B cell (primary cell): Measurements from ENCODE around the gene C1orf35. TPM values are rescaled to one million over a fixed set of nuclear protein-coding genes. Genes with fewer than 3 reads are reported as not detected.
A peak's percentile ranks its signal among the peaks of the same experiment; 100 is the strongest.

Experiments used
- ATAC-seq: fragments of 200-7000 bp; cut with Tn5 transposase; one replicate; pipeline ENCODE4 v1.10.0; 2021; ENCODE audit warnings: low read depth, mild to moderate bottlenecking, moderate number of reproducible peaks, moderate library complexity
- CTCF ChIA-PET: fragments of 350-600 bp; sonication (Branson Sonifier 250); formaldehyde crosslinking; loops from one replicate; lab custom pipeline; 2021; ENCODE audit warnings: antibody characterized with exemption, inconsistent platforms; lab: Charles Lee
- POLR2A ChIA-PET: fragments of 350-600 bp; sonication (Branson Sonifier 250); formaldehyde crosslinking; loops from one replicate; lab custom pipeline; 2021; ENCODE audit warnings: antibody characterized with exemption; lab: Charles Lee
- DNase-seq: peaks from one replicate; pipeline ENCODE4 v3.0.0; 2013
- H2AFZ ChIP-seq: 2 replicates; pipeline ENCODE4 v1.6.1; 2012; ENCODE audit warnings: mild to moderate bottlenecking, low read depth, low read length; ENCODE audit not compliant: insufficient read depth, poor library complexity, severe bottlenecking
- H3K27ac ChIP-seq, 2 donors: 1 replicate in 1 of 2; 2 replicates in 1 of 2; pipeline ENCODE4 v1.5.1; 2012 to 2013; ENCODE audit warnings: low read length in 2 of 2, mild to moderate bottlenecking in 2 of 2, moderate library complexity in 1 of 2
- H3K27me3 ChIP-seq, 4 experiments: fragments of 200-600 bp in 1 of 4; sonication (generic) in 1 of 4; replicated peaks in 1 of 4; 1 replicate in 2 of 4; 2 replicates in 2 of 4; pipeline versions ENCODE4 v1.6.1 to v1.7.0; 2013 to 2016; ENCODE audit warnings: low read length in 3 of 4, mild to moderate bottlenecking in 2 of 4, mixed read lengths in 1 of 4, moderate library complexity in 1 of 4; ENCODE audit not compliant: insufficient read depth in 4 of 4, control insufficient read depth in 3 of 4; ENCODE audit errors: control extremely low read depth in 1 of 4
- H3K36me3 ChIP-seq, 2 experiments: replicated peaks in 1 of 2; 1 replicate in 1 of 2; 2 replicates in 1 of 2; pipeline versions ENCODE4 v1.6.1 to v1.7.1; 2013; ENCODE audit warnings: low read length in 1 of 2; ENCODE audit not compliant: insufficient read depth in 2 of 2, control insufficient read depth in 1 of 2; ENCODE audit errors: control extremely low read depth in 1 of 2, extremely low read depth in 1 of 2
- H3K4me1 ChIP-seq, 2 donors: fragments of 200-600 bp in 1 of 2; sonication (generic) in 1 of 2; 1 replicate in 1 of 2; 2 replicates in 1 of 2; pipeline versions ENCODE4 v1.5.1 to v1.6.1; 2013 to 2017; ENCODE audit warnings: low read length in 2 of 2; ENCODE audit not compliant: control insufficient read depth in 2 of 2, insufficient read depth in 2 of 2
- H3K4me2 ChIP-seq: replicated peaks from 2 replicates; pipeline ENCODE3; 2012; ENCODE audit warnings: mild to moderate bottlenecking, low read depth, low read length; ENCODE audit not compliant: poor library complexity, severe bottlenecking
- H3K4me3 ChIP-seq, 5 experiments: fragments of 200-600 bp in 1 of 5; sonication (generic) in 1 of 5; 1 replicate in 3 of 5; 2 replicates in 2 of 5; pipeline versions ENCODE4 v1.5.1 to v1.7.0; 2011 to 2016; ENCODE audit warnings: low read length in 4 of 5, mild to moderate bottlenecking in 4 of 5, low read depth in 2 of 5, control low read depth in 1 of 5, moderate library complexity in 1 of 5; ENCODE audit not compliant: insufficient read depth in 1 of 5; ENCODE audit errors: control extremely low read depth in 1 of 5, extremely low read depth in 1 of 5
- H3K79me2 ChIP-seq: fragments of 200-600 bp; sonication (generic); one replicate; pipeline ENCODE4 v1.6.0; 2016; ENCODE audit warnings: low read length; ENCODE audit not compliant: control insufficient read depth, insufficient read depth
- H3K9ac ChIP-seq: fragments of 200-600 bp; sonication (generic); 2 replicates; pipeline ENCODE4 v1.6.1; 2017; ENCODE audit warnings: mild to moderate bottlenecking, low read length, moderate library complexity
- H3K9me3 ChIP-seq, 3 donors: one replicate each; pipeline versions ENCODE4 v1.6.1 to v1.7.1; 2013; ENCODE audit warnings: low read length in 2 of 3; ENCODE audit not compliant: control insufficient read depth in 2 of 3, insufficient read depth in 1 of 3; ENCODE audit errors: control extremely low read depth in 1 of 3
- H4K20me1 ChIP-seq: 2 replicates; pipeline ENCODE4 v1.6.0; 2012; ENCODE audit warnings: mild to moderate bottlenecking, low read length; ENCODE audit not compliant: insufficient read depth, control insufficient read depth, poor library complexity, severe bottlenecking
- H3K27ac Mint-ChIP-seq: one replicate; pipeline ENCODE4 v1.8.0; 2021; ENCODE audit warnings: mixed read lengths
- H3K27me3 Mint-ChIP-seq: one replicate; pipeline ENCODE4 v1.8.0; 2021; ENCODE audit warnings: mixed read lengths
- H3K4me1 Mint-ChIP-seq: one replicate; pipeline ENCODE4 v1.8.0; 2021; ENCODE audit warnings: mixed read lengths
- H3K4me3 Mint-ChIP-seq: one replicate; pipeline ENCODE4 v1.8.0; 2021; ENCODE audit warnings: mixed read lengths
- H3K9me3 Mint-ChIP-seq: one replicate; pipeline ENCODE4 v1.8.0; 2022; ENCODE audit warnings: mixed read lengths; ENCODE audit not compliant: insufficient read depth
- EZH2 ChIP-seq: IDR thresholded peaks from 2 replicates; pipeline ENCODE4 v1.6.1; 2012; ENCODE audit warnings: borderline replicate concordance, low read depth, mild to moderate bottlenecking, moderate library complexity, low read length; ENCODE audit not compliant: insufficient read depth, poor library complexity, severe bottlenecking
- WGBS: methylation state at CpG from one replicate; pipeline ENCODE4 v1.1.5; 2013; ENCODE audit warnings: missing lambda C conversion rate; ENCODE audit not compliant: insufficient coverage; 5-methylcytosine and 5-hydroxymethylcytosine counted together
- intact Hi-C: fragments of 100-400 bp; cut with micrococcal nuclease; formaldehyde crosslinking; loops from one replicate; pipeline ENCODE4 v1.10.0; 2022
- polyA plus RNA-seq: library from polyadenylated mRNA; depleted of rRNA; stranded (reverse); fragments of >200 nt; gene quantifications from 2 replicates; pipeline ENCODE4 v1.2.3, GENCODE V29; 2012
- total RNA-seq, 2 donors: library from RNA; stranded (reverse); fragments of 120-200 nt in 1 of 2; gene quantifications; 1 replicate in 1 of 2; 2 replicates in 1 of 2; pipeline versions ENCODE4 v1.2.3 to v1.2.4, GENCODE V29; 2013 to 2022
- TF ChIP-seq, protein P1 (sequence below): fragments of 200-600 bp; IDR thresholded peaks from one replicate; pipeline ENCODE4 v1.8.0; 2022; ENCODE audit warnings: antibody characterized with exemption, mild to moderate bottlenecking

The C1orf35 gene
- total and polyA plus RNA-seq, 2 donors (not counting 1 experiment from before 2014, with no cell fraction given), result 24.1 to 41.0 TPM

- Histone ChIP-seq H3K27me3 (no peaks in the 10 kb centered on the region), H3K79me2 (peaks cover 41% of the 10 kb centered on the region), H3K27ac (no peak overlapping the region), H3K4me1 (peaks cover 9 to 13% of the 10 kb centered on the region in 2 donors), H2AFZ (no peak overlapping the region), H3K9me3 (peaks cover 0 to 29% (median 8%) of the 10 kb centered on the region in 3 donors), H3K4me3 (no peak overlapping the region), H3K36me3 (peaks cover 4 to 54% of the 10 kb centered on the region in 2 experiments), H3K9ac (no peak overlapping the region), H3K4me2 (no peak overlapping the region), H4K20me1 (peaks cover 86% of the 10 kb centered on the region)
- no peak overlapping the region for H3K27ac Mint-ChIP-seq
- H3K4me3 Mint-ChIP-seq, result no peak overlapping the region
- H3K27me3 Mint-ChIP-seq, result no peaks in the 10 kb centered on the region
- intact Hi-C loops, result no loop called here
- H3K9me3 Mint-ChIP-seq, result peaks cover 4% of the 10 kb centered on the region
- ChIA-PET POLR2A (interaction anchor here (0.7 kb wide), 1 partner anchor 41 kb away, joined by 3 read pairs; no protein-coding TSS in a partner anchor), CTCF (interaction anchor here (0.9 kb wide), 1 partner anchor 32 kb away, joined by 3 read pairs; no protein-coding TSS in a partner anchor)
- WGBS, result 94% methylated on average over 28 of the region's 28 CpGs
- ATAC-seq (no peak), DNase-seq (peak; percentile 6)
- peaks cover 23% of the 10 kb centered on the region for H3K4me1 Mint-ChIP-seq
- TF ChIP-seq, protein P1, sequence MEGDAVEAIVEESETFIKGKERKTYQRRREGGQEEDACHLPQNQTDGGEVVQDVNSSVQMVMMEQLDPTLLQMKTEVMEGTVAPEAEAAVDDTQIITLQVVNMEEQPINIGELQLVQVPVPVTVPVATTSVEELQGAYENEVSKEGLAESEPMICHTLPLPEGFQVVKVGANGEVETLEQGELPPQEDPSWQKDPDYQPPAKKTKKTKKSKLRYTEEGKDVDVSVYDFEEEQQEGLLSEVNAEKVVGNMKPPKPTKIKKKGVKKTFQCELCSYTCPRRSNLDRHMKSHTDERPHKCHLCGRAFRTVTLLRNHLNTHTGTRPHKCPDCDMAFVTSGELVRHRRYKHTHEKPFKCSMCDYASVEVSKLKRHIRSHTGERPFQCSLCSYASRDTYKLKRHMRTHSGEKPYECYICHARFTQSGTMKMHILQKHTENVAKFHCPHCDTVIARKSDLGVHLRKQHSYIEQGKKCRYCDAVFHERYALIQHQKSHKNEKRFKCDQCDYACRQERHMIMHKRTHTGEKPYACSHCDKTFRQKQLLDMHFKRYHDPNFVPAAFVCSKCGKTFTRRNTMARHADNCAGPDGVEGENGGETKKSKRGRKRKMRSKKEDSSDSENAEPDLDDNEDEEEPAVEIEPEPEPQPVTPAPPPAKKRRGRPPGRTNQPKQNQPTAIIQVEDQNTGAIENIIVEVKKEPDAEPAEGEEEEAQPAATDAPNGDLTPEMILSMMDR, result no peak
- TF ChIP-seq EZH2, result no peak
Observed at GRCh38 chr1:228098323-228098931, 4.7 kb downstream of the C1orf35 start.

DNA sequence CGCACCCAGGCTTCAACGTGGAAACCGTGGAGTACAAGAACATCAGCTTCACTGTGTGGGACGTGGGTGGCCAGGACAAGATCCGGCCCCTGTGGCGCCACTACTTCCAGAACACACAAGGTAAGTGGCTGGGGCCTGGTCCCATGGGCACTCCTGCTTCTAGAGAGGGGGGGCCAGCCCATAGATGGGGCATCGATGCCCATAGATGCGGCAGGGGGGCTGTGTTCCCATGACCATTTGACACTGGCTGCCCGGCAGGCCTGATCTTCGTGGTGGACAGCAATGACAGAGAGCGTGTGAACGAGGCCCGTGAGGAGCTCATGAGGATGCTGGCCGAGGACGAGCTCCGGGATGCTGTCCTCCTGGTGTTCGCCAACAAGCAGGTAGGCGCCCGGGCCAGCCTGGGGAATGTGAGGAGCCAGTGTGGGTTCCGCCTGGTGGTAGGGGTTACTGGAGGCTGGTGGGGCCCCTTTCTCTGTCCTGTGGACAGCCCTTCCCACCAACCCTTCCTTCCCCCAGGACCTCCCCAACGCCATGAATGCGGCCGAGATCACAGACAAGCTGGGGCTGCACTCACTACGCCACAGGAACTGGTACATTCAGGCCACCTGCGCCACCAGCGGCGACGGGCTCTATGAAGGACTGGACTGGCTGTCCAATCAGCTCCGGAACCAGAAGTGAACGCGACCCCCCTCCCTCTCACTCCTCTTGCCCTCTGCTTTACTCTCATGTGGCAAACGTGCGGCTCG, 5.6 kb downstream of the C1orf35 start:
- no peak overlapping the region for H3K4me2 ChIP-seq
- no peak overlapping the region for H3K27ac ChIP-seq
- peaks cover 0 to 30% (median 8%) of the 10 kb centered on the region in 3 donors for H3K9me3 ChIP-seq
- Mint-ChIP-seq H3K4me3 (no peak overlapping the region), H3K27me3 (no peaks in the 10 kb centered on the region), H3K4me1 (peaks cover 20% of the 10 kb centered on the region), H3K9me3 (peaks cover 4% of the 10 kb centered on the region), H3K27ac (peak overlapping the region; percentile 46)
- POLR2A ChIA-PET, result interaction anchor here (0.7 kb wide), 1 partner anchor 42 kb away, joined by 3 read pairs; no protein-coding TSS in a partner anchor
- no peak overlapping the region for H3K9ac ChIP-seq
- H4K20me1 ChIP-seq, result peaks cover 96% of the 10 kb centered on the region
- no peak overlapping the region for H2AFZ ChIP-seq
- no peak for DNase-seq
- ATAC-seq, result no peak
- H3K36me3 ChIP-seq, result peaks cover 4 to 60% of the 10 kb centered on the region in 2 experiments
- intact Hi-C loops, result no loop called here
- peaks cover 48% of the 10 kb centered on the region for H3K79me2 ChIP-seq
- no peak overlapping the region for H3K4me3 ChIP-seq
- CTCF ChIA-PET, result no interaction called here
- no peaks in the 10 kb centered on the region for H3K27me3 ChIP-seq
- TF ChIP-seq EZH2, result no peak
- TF ChIP-seq, protein P1, result no peak
- peaks cover 9 to 11% of the 10 kb centered on the region in 2 donors for H3K4me1 ChIP-seq
- 98% methylated on average over 27 of the region's 34 CpGs for WGBS
